K562 (cell line): Measurements from ENCODE around the gene GAB2. TPM values are rescaled to one million over a fixed set of nuclear protein-coding genes. Genes with fewer than 3 reads are reported as not detected.

Experiments
- ATAC-seq: fragments of 200-7000 bp; cut with Tn5 transposase; 3 replicates; pipeline ENCODE4 v1.9.1; 2020; ENCODE audit warnings: moderate library complexity
- BruUV-seq: library from RNA; stranded (reverse); fragments of 400-500 nt; replicated peaks from 2 replicates; lab custom pipeline; 2021; lab: Mats Ljungman, UMichigan
- CTCF ChIA-PET: fragments of 300-600 bp; formaldehyde crosslinking; extraction: SDS; loops from one replicate; lab custom pipeline; 2021; ENCODE audit warnings: low intra/inter-chr PET ratio; lab: Yijun Ruan, JAX
- POLR2A ChIA-PET: fragments of 300-600, 350-650 bp; sonication (Branson Sonifier 250); formaldehyde crosslinking; extraction: SDS; loops from one replicate; lab custom pipeline; 2021; ENCODE audit warnings: antibody characterized with exemption, inconsistent platforms; lab: Yijun Ruan, JAX
- DNase-seq, 4 experiments: peaks; one replicate each; pipeline versions ENCODE4 v3.0.0 to v3.0.0-alpha.2; 2011 to 2018; ENCODE audit warnings: low spot score in 3 of 4, mixed read lengths in 3 of 4; ENCODE audit errors: extremely low read depth in 1 of 4
- FAIRE-seq: peaks from 2 replicates; lab custom pipeline; 2011; peaks lifted over from hg19 to GRCh38; lab: Jason Lieb, UNC
- H2AFZ ChIP-seq: 2 replicates; pipeline ENCODE4 v1.6.0; 2011; ENCODE audit warnings: low read depth, low read length, control low read depth, inconsistent platforms
- H3K27ac ChIP-seq: fragments of 200-600 bp; 3 replicates; pipeline ENCODE4 v1.8.0; 2011; ENCODE audit warnings: low read depth, mild to moderate bottlenecking, control low read depth, inconsistent platforms, low read length, moderate library complexity, mixed read lengths; ENCODE audit errors: extremely low read depth
- H3K27me3 ChIP-seq, 2 experiments: fragments of 300-600 bp in 1 of 2; 2 replicates in 1 of 2; 3 replicates in 1 of 2; pipeline versions ENCODE4 v1.6.0 to v1.8.0; 2011; ENCODE audit warnings: inconsistent platforms in 2 of 2, low read length in 2 of 2, mild to moderate bottlenecking in 1 of 2, mixed read lengths in 1 of 2, moderate library complexity in 1 of 2; ENCODE audit not compliant: control insufficient read depth in 2 of 2, insufficient read depth in 2 of 2
- H3K36me3 ChIP-seq: fragments of 300-600 bp; 3 replicates; pipeline ENCODE4 v1.8.0; 2011; ENCODE audit warnings: mild to moderate bottlenecking, low read length, inconsistent platforms; ENCODE audit not compliant: control insufficient read depth, insufficient read depth
- H3K4me1 ChIP-seq, 2 experiments: fragments of 200-600 bp in 1 of 2; replicated peaks in 1 of 2; 2 replicates in 1 of 2; 3 replicates in 1 of 2; pipeline versions ENCODE4 v1.5.1 to v1.8.0; 2011; ENCODE audit warnings: inconsistent platforms in 2 of 2, low read length in 2 of 2, mild to moderate bottlenecking in 1 of 2, mixed read lengths in 1 of 2, moderate library complexity in 1 of 2; ENCODE audit not compliant: control insufficient read depth in 2 of 2, insufficient read depth in 2 of 2
- H3K4me2 ChIP-seq: 2 replicates; pipeline ENCODE4 v1.6.1; 2011; ENCODE audit warnings: low read length, control low read depth, inconsistent platforms, mixed read lengths; ENCODE audit not compliant: insufficient read depth
- H3K4me3 ChIP-seq: fragments of 200-600 bp; sonication (generic), shearing (Covaris generic); 2 replicates; pipeline ENCODE4 v1.5.1; 2016; ENCODE audit warnings: control low read depth, inconsistent platforms
- H3K79me2 ChIP-seq: fragments of 200-600 bp; 3 replicates; pipeline ENCODE4 v1.8.0; 2011; ENCODE audit warnings: low read length, inconsistent platforms; ENCODE audit not compliant: control insufficient read depth, insufficient read depth
- H3K9ac ChIP-seq, 2 experiments: 2 replicates each; pipeline versions ENCODE4 v1.6.0 to v1.6.1; 2011; ENCODE audit warnings: low read depth in 2 of 2, low read length in 2 of 2, control low read depth in 1 of 2, inconsistent platforms in 1 of 2, mild to moderate bottlenecking in 1 of 2, mixed read lengths in 1 of 2; ENCODE audit not compliant: insufficient read depth in 1 of 2
- H3K9me1 ChIP-seq: one replicate; pipeline ENCODE4 v1.6.0; 2011; ENCODE audit warnings: inconsistent platforms, mild to moderate bottlenecking, low read length, moderate library complexity; ENCODE audit not compliant: control insufficient read depth, insufficient read depth
- H3K9me3 ChIP-seq: replicated peaks from 2 replicates; pipeline ENCODE4 v1.5.1; 2011; ENCODE audit warnings: low read depth, low read length, inconsistent platforms; ENCODE audit not compliant: control insufficient read depth, insufficient read depth
- H4K20me1 ChIP-seq: replicated peaks from 2 replicates; pipeline ENCODE4 v1.6.1; 2011; ENCODE audit warnings: low read length, inconsistent platforms, mixed read lengths; ENCODE audit not compliant: control insufficient read depth, insufficient read depth
- BRF1 ChIP-seq: IDR thresholded peaks from 3 replicates; pipeline ENCODE4 v1.6.1; 2011; ENCODE audit warnings: borderline replicate concordance, mild to moderate bottlenecking; ENCODE audit not compliant: insufficient read length; ENCODE audit errors: extremely low read depth
- CAMTA2 ChIP-seq: fragments of 250-450 bp; sonication (Bioruptor Pico); conservative IDR thresholded peaks from 2 replicates; pipeline ENCODE4 v1.5.1; 2022
- CXXC5 ChIP-seq: fragments of 250-450 bp; sonication (Bioruptor Pico); IDR thresholded peaks from 2 replicates; pipeline ENCODE4 v1.8.0; 2022; ENCODE audit warnings: inconsistent platforms, mild to moderate bottlenecking, moderate library complexity
- NFIC ChIP-seq: fragments of 450-650 bp; IDR thresholded peaks from 2 replicates; pipeline ENCODE4 v1.6.1; 2017; ENCODE audit warnings: mild to moderate bottlenecking, inconsistent platforms
- POLR2AphosphoS5 ChIP-seq: IDR thresholded peaks from 2 replicates; pipeline ENCODE4 v1.6.1; 2011; ENCODE audit warnings: mild to moderate bottlenecking, low read depth, low read length, moderate library complexity; ENCODE audit not compliant: control insufficient read depth, insufficient read depth
- WGBS: fragments of 100-300 bp; shearing (Covaris generic); methylation state at CpG from one replicate; pipeline ENCODE4 v1.1.6; 2016; ENCODE audit warnings: low coverage, mixed read lengths; ENCODE audit not compliant: insufficient coverage; ENCODE audit errors: missing lambda C conversion rate; 5-methylcytosine and 5-hydroxymethylcytosine counted together
- in situ Hi-C: fragments of 300-500 bp; cut with MboI; formaldehyde crosslinking; loops from 4 replicates; pipeline ENCODE4 v1.15.0; 2018; ENCODE audit warnings: inconsistent platforms, mixed read lengths
- intact Hi-C: fragments of 100-400 bp; cut with micrococcal nuclease; formaldehyde crosslinking; loops from 2 replicates; pipeline ENCODE4 v1.14.2; 2022
- polyA plus RNA-seq, 8 experiments: library from polyadenylated mRNA; depleted of rRNA in 4 of 8; stranded (reverse) in 5 of 8; unstranded in 3 of 8; fragments of >200 nt; fragmentation: Nextera tagmentation in 2 of 8; fragmentation: Illumina TruSeq in 1 of 8; extraction: Ambion mirVana in 2 of 8; extraction: Trizol in 1 of 8; gene quantifications; 2 replicates each; pipeline versions ENCODE4 v1.2.1 to v1.2.3, GENCODE V29; 2011 to 2014; ENCODE audit warnings: inconsistent platforms in 1 of 8, missing spikeins in 1 of 8
- total RNA-seq, 7 experiments: library from RNA; depleted of rRNA in 6 of 7; stranded (reverse); fragments of >200 nt in 6 of 7; fragmentation: Illumina TruSeq in 2 of 7; extraction: Trizol in 2 of 7; gene quantifications; 2 replicates each; pipeline versions ENCODE4 v1.2.1 to v1.2.3, GENCODE V29; 2011 to 2021; ENCODE audit warnings: low replicate concordance in 1 of 7
- TF ChIP-seq, protein P1 (sequence below), 3 experiments: fragments of 200-800 bp in 1 of 3; sonication (Bioruptor generic) in 1 of 3; sonication (generic) in 1 of 3; formaldehyde crosslinking in 1 of 3; IDR thresholded peaks; 2 replicates each; pipeline versions ENCODE4 v1.6.1 to v1.8.0; 2016 to 2022; ENCODE audit warnings: mild to moderate bottlenecking in 2 of 3, missing compliant biosample characterization in 2 of 3, missing genetic modification characterization in 2 of 3, missing genetic modification reagents in 1 of 3
- TF ChIP-seq, protein P2 (sequence below): fragments of 450-650 bp; IDR thresholded peaks from 2 replicates; pipeline ENCODE4 v1.6.1; 2014; ENCODE audit warnings: low read depth, mild to moderate bottlenecking, moderate library complexity, borderline replicate concordance
- TF ChIP-seq, protein P3 (sequence below): fragments of 250-450 bp; sonication (Bioruptor Pico); IDR thresholded peaks from 2 replicates; pipeline ENCODE4 v1.4.0; 2020; ENCODE audit warnings: borderline replicate concordance

Gene GAB2
- total and polyA plus RNA-seq, 9 of the 15 experiments (the other 6 are each of a cell fraction or from before 2014, with no cell fraction given), result 2.3 to 35.2 (median 16.1) TPM

- TF ChIP-seq, protein P1, sequence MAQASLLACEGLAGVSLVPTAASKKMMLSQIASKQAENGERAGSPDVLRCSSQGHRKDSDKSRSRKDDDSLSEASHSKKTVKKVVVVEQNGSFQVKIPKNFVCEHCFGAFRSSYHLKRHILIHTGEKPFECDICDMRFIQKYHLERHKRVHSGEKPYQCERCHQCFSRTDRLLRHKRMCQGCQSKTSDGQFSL (CRISPR knock-in tag; IDR thresholded peaks at IDR 0.05), result no peak
- TF ChIP-seq, protein P1 (tag; IDR thresholded peaks at IDR 0.05), result no peak
These were observed 26.8 kb downstream of the GAB2 start (continued) for GRCh38 chr11:78390809-78391208.

DNA sequence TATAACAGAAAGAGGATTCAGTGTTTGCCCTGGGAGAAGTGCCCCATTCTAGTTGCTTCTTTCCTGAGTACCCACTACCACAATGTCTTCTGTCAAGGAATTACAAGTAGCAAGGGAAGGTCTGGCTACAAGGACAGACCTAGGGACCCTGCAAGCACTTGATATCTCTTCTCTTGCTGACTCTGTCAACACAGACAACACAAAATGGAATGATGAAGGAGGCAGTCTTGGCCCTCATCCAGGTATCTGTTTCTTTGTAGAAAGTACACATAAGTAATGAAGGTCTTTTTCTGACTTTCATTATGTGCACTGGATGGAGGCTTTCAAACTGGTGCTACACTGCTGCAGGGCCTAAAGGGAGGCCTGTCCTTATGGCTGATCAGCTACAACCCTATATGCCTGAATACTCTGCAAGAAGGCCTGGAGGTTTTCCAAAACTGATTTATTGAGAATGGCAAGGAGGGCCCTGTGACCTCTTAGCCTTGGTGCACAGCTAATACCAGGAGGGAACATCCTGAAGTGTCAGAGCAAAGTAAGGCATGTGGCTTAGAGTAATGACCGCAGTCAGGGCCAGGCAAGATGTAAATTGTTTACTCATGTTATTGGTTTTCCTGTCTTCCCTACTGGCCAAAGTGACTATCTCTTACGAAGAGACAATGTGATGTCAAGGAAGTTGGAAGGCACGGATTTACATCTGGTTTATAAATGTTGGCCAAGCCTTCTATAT, 31.2 kb downstream of the GAB2 start:
- Histone ChIP-seq H3K9me3 (no peaks in the 10 kb centered on the region), H3K4me3 (no peak overlapping the region), H3K4me1 (peaks cover 3 to 23% of the 10 kb centered on the region in 2 experiments; a peak in 4 of 5 replicates), H3K79me2 (peaks cover 76% of the 10 kb centered on the region), H4K20me1 (no peaks in the 10 kb centered on the region), H2AFZ (no peak overlapping the region), H3K9ac (no peak overlapping the region), H3K9me1 (no peaks in the 10 kb centered on the region), H3K36me3 (peaks cover 20% of the 10 kb centered on the region; the same call in 1 of the 3 replicates), H3K27ac (no peak overlapping the region), H3K27me3 (no peaks in the 10 kb centered on the region), H3K4me2 (no peak overlapping the region)
- ATAC-seq (peak; percentile 11), FAIRE-seq (peak; percentile 44), DNase-seq (peak in 1 of 4 experiments; percentile 37)
- TF ChIP-seq CXXC5 (CRISPR knock-in tag) (no peak), NFIC (peak; percentile 63), CAMTA2 (CRISPR knock-in tag) (no peak), BRF1 (no peak), POLR2AphosphoS5 (no peak)
- TF ChIP-seq, protein P2, sequence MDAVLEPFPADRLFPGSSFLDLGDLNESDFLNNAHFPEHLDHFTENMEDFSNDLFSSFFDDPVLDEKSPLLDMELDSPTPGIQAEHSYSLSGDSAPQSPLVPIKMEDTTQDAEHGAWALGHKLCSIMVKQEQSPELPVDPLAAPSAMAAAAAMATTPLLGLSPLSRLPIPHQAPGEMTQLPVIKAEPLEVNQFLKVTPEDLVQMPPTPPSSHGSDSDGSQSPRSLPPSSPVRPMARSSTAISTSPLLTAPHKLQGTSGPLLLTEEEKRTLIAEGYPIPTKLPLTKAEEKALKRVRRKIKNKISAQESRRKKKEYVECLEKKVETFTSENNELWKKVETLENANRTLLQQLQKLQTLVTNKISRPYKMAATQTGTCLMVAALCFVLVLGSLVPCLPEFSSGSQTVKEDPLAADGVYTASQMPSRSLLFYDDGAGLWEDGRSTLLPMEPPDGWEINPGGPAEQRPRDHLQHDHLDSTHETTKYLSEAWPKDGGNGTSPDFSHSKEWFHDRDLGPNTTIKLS, result no peak
- TF ChIP-seq, protein P3, sequence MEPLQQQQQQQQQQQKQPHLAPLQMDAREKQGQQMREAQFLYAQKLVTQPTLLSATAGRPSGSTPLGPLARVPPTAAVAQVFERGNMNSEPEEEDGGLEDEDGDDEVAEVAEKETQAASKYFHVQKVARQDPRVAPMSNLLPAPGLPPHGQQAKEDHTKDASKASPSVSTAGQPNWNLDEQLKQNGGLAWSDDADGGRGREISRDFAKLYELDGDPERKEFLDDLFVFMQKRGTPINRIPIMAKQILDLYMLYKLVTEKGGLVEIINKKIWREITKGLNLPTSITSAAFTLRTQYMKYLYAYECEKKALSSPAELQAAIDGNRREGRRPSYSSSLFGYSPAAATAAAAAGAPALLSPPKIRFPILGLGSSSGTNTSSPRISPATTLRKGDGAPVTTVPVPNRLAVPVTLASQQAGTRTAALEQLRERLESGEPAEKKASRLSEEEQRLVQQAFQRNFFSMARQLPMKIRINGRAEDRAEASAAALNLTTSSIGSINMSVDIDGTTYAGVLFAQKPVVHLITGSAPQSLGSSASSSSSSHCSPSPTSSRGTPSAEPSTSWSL, result no peak
- POLR2A ChIA-PET, result interaction anchor here (0.6 to 1.9 kb wide), 2 partner anchors 13 to 15 kb away, joined by 3 to 5 read pairs; no protein-coding TSS in a partner anchor
- WGBS, result 69% methylated on average over 3 of the region's 3 CpGs
- in situ Hi-C loops, result no loop called here
- CTCF ChIA-PET, result no interaction called here
- BruUV-seq, result no TSS peak
- intact Hi-C loops, result no loop called here
